CD14-positive monocyte (primary cell): ENCODE data around the gene CNTNAP2. TPM values are rescaled to one million over a fixed set of nuclear protein-coding genes. Genes with fewer than 3 reads are reported as not detected.

Experiments used
- DNase-seq, 3 donors: peaks; one replicate each; pipeline ENCODE4 v3.0.0-alpha.2; 2011 to 2022
- H2AFZ ChIP-seq: 2 replicates; pipeline ENCODE4 v1.6.0; 2012; ENCODE audit warnings: mild to moderate bottlenecking, low read depth, low read length, inconsistent platforms; ENCODE audit not compliant: insufficient read depth, poor library complexity, severe bottlenecking
- H3K27ac ChIP-seq, 2 donors: 1 replicate in 1 of 2; 2 replicates in 1 of 2; pipeline ENCODE4 v1.5.1; 2012 to 2013; ENCODE audit warnings: low read length in 2 of 2, control low read depth in 1 of 2, inconsistent platforms in 1 of 2, low read depth in 1 of 2, mild to moderate bottlenecking in 1 of 2
- H3K27me3 ChIP-seq, 2 donors: one replicate each; pipeline versions ENCODE4 v1.6.0 to v1.6.1; 2011 to 2013; ENCODE audit warnings: low read length in 2 of 2; ENCODE audit not compliant: control insufficient read depth in 2 of 2, insufficient read depth in 2 of 2
- H3K36me3 ChIP-seq, 2 donors: replicated peaks in 1 of 2; 1 replicate in 1 of 2; 2 replicates in 1 of 2; pipeline versions ENCODE4 v1.5.1 to v1.6.1; 2012 to 2013; ENCODE audit warnings: low read length in 2 of 2, control low read depth in 1 of 2, inconsistent platforms in 1 of 2, mild to moderate bottlenecking in 1 of 2; ENCODE audit not compliant: insufficient read depth in 2 of 2, control insufficient read depth in 1 of 2
- H3K4me1 ChIP-seq, 2 donors: 1 replicate in 1 of 2; 2 replicates in 1 of 2; pipeline versions ENCODE4 v1.5.1 to v1.6.1; 2012 to 2013; ENCODE audit warnings: low read length in 2 of 2, control low read depth in 1 of 2, inconsistent platforms in 1 of 2, mild to moderate bottlenecking in 1 of 2, moderate library complexity in 1 of 2; ENCODE audit not compliant: insufficient read depth in 2 of 2, control insufficient read depth in 1 of 2
- H3K4me2 ChIP-seq: replicated peaks from 2 replicates; pipeline ENCODE3; 2012; ENCODE audit warnings: low read length, moderate library complexity, mild to moderate bottlenecking; ENCODE audit not compliant: poor library complexity, severe bottlenecking; ENCODE audit errors: extremely low read depth
- H3K4me3 ChIP-seq, 3 experiments: fragments of 200-600 bp in 1 of 3; sonication (generic) in 1 of 3; replicated peaks in 1 of 3; 1 replicate in 2 of 3; 2 replicates in 1 of 3; pipeline ENCODE4 v1.5.1; 2011 to 2013; ENCODE audit warnings: low read length in 3 of 3, mild to moderate bottlenecking in 3 of 3, control low read depth in 2 of 3, low read depth in 2 of 3, inconsistent platforms in 1 of 3, moderate library complexity in 1 of 3
- H3K79me2 ChIP-seq: 2 replicates; pipeline ENCODE4 v1.6.0; 2012; ENCODE audit warnings: mild to moderate bottlenecking, control low read depth, inconsistent platforms, low read length, moderate library complexity; ENCODE audit not compliant: insufficient read depth
- H3K9ac ChIP-seq: 2 replicates; pipeline ENCODE4 v1.6.0; 2017; ENCODE audit warnings: low read length, mild to moderate bottlenecking; ENCODE audit not compliant: insufficient read depth, poor library complexity, severe bottlenecking
- H3K9me3 ChIP-seq, 2 donors: replicated peaks in 1 of 2; 1 replicate in 1 of 2; 2 replicates in 1 of 2; pipeline versions ENCODE4 v1.5.1 to v1.6.1; 2012 to 2013; ENCODE audit warnings: low read length in 2 of 2, control low read depth in 1 of 2; ENCODE audit not compliant: control insufficient read depth in 1 of 2, insufficient read depth in 1 of 2
- H4K20me1 ChIP-seq: 2 replicates; pipeline ENCODE4 v1.6.0; 2012; ENCODE audit warnings: mild to moderate bottlenecking, low read length, control low read depth, moderate library complexity; ENCODE audit not compliant: insufficient read depth
- H3K27ac Mint-ChIP-seq, 7 donors: one replicate each; pipeline ENCODE4 v1.8.0; 2020; ENCODE audit warnings: mild to moderate bottlenecking in 7 of 7, mixed read lengths in 7 of 7, moderate library complexity in 6 of 7, inconsistent platforms in 2 of 7
- H3K27me3 Mint-ChIP-seq, 3 donors: one replicate each; pipeline ENCODE4 v1.8.0; 2021 to 2022; ENCODE audit warnings: low read depth in 3 of 3, mild to moderate bottlenecking in 3 of 3, mixed read lengths in 3 of 3, moderate library complexity in 3 of 3, inconsistent platforms in 1 of 3
- H3K36me3 Mint-ChIP-seq, 2 donors: one replicate each; pipeline ENCODE4 v1.8.0; 2020; ENCODE audit warnings: mixed read lengths in 2 of 2, inconsistent platforms in 1 of 2, mild to moderate bottlenecking in 1 of 2
- H3K4me1 Mint-ChIP-seq: one replicate; pipeline ENCODE4 v1.8.0; 2020; ENCODE audit warnings: mild to moderate bottlenecking, mixed read lengths
- H3K4me3 Mint-ChIP-seq, 2 donors: one replicate each; pipeline ENCODE4 v1.8.0; 2020; ENCODE audit warnings: mild to moderate bottlenecking in 2 of 2, mixed read lengths in 2 of 2, moderate library complexity in 1 of 2
- H3K9me3 Mint-ChIP-seq, 7 donors: one replicate each; pipeline ENCODE4 v1.8.0; 2020 to 2022; ENCODE audit warnings: mixed read lengths in 7 of 7, mild to moderate bottlenecking in 6 of 7, moderate library complexity in 6 of 7, inconsistent platforms in 2 of 7
- CTCF ChIP-seq: fragments of 200-600 bp; IDR thresholded peaks from one replicate; pipeline ENCODE4 v1.8.0; 2022; ENCODE audit warnings: antibody characterized with exemption, mild to moderate bottlenecking
- WGBS: methylation state at CpG from one replicate; pipeline ENCODE4 v1.1.5; 2013; ENCODE audit warnings: missing lambda C conversion rate; ENCODE audit not compliant: insufficient coverage; 5-methylcytosine and 5-hydroxymethylcytosine counted together
- intact Hi-C, 2 donors: fragments of 100-400 bp; cut with micrococcal nuclease; formaldehyde crosslinking; loops; one replicate each; pipeline versions ENCODE4 v1.15.0 to v1.15.1; 2023
- polyA plus RNA-seq, 3 donors: library from polyadenylated mRNA; depleted of rRNA in 1 of 3; unstranded in 2 of 3; stranded (reverse) in 1 of 3; fragments of 300-500 nt in 2 of 3; fragments of >200 nt in 1 of 3; fragmentation: Illumina TruSeq in 2 of 3; gene quantifications; 1 replicate in 2 of 3; 2 replicates in 1 of 3; pipeline ENCODE4 v1.2.3, GENCODE V29; 2012 to 2021

CNTNAP2 gene
- polyA plus RNA-seq, 3 donors: 0.01 TPM; not detected in 2

- Mint-ChIP-seq H3K4me3 (no peak overlapping the region), H3K4me1 (no peaks in the 10 kb centered on the region), H3K27me3 (peaks cover 0 to 5% (median 3%) of the 10 kb centered on the region in 3 donors), H3K36me3 (no peaks in the 10 kb centered on the region), H3K9me3 (peaks cover 0 to 15% (median 4%) of the 10 kb centered on the region in 7 donors), H3K27ac (no peak overlapping the region)
- DNase-seq: no peak
- WGBS: no CpG with 5 or more reads among the region's 3 CpGs
- Histone ChIP-seq H3K27me3 (no peaks in the 10 kb centered on the region), H3K4me3 (no peak overlapping the region), H3K79me2 (no peaks in the 10 kb centered on the region), H3K27ac (no peak overlapping the region), H2AFZ (no peak overlapping the region), H3K36me3 (no peaks in the 10 kb centered on the region), H3K4me2 (no peak overlapping the region), H3K9ac (no peak overlapping the region), H3K4me1 (no peaks in the 10 kb centered on the region), H3K9me3 (no peaks in the 10 kb centered on the region), H4K20me1 (no peaks in the 10 kb centered on the region)
- intact Hi-C loops: no loop called here
- TF ChIP-seq CTCF: no peak
These were observed 2317.1 kb downstream of the CNTNAP2 start for GRCh38 chr7:148433521-148434180.

GRCh38 chr7:148434181-148434757 is 2317.7 kb downstream of the CNTNAP2 start:
- H3K4me3 ChIP-seq: no peak overlapping the region
- WGBS: 97% methylated on average over 10 of the region's 13 CpGs
- H3K4me3 Mint-ChIP-seq: no peak overlapping the region

More at GRCh38 chr7:148434181-148434757, 2317.7 kb downstream of the CNTNAP2 start:
- DNase-seq: no peak
- intact Hi-C loops: no loop called here
- H3K4me2 ChIP-seq: no peak overlapping the region
- H2AFZ ChIP-seq: no peak overlapping the region
- no peaks in the 10 kb centered on the region for H3K36me3 ChIP-seq
- Mint-ChIP-seq H3K4me1 (no peaks in the 10 kb centered on the region), H3K9me3 (peaks cover 0 to 14% (median 4%) of the 10 kb centered on the region in 7 donors), H3K27ac (no peak overlapping the region), H3K27me3 (peaks cover 0 to 5% (median 3%) of the 10 kb centered on the region in 3 donors), H3K36me3 (no peaks in the 10 kb centered on the region)
- no peaks in the 10 kb centered on the region for H4K20me1 ChIP-seq
- no peak overlapping the region for H3K27ac ChIP-seq
- no peaks in the 10 kb centered on the region for H3K79me2 ChIP-seq
- TF ChIP-seq CTCF: no peak
- no peaks in the 10 kb centered on the region for H3K9me3 ChIP-seq
- no peaks in the 10 kb centered on the region for H3K27me3 ChIP-seq
- H3K4me1 ChIP-seq: no peaks in the 10 kb centered on the region
- H3K9ac ChIP-seq: no peak overlapping the region
